Activated CD8-positive, alpha-beta T cell treated with anti-CD3 and anti-CD28 coated beads for 36 hours (primary cell): ENCODE measurements around the gene CACNA2D2. TPM values are rescaled to one million over a fixed set of nuclear protein-coding genes. Genes with fewer than 3 reads are reported as not detected.
A peak's percentile ranks its signal among the peaks of the same experiment; 100 is the strongest.

Experiments
- ATAC-seq: fragments of 200-7000 bp; cut with Tn5 transposase; one replicate; pipeline ENCODE4 v1.10.0; 2021; ENCODE audit warnings: mild to moderate bottlenecking, moderate library complexity
- CTCF ChIA-PET: fragments of 350-600 bp; sonication (Branson Sonifier 250); formaldehyde crosslinking; loops from one replicate; lab custom pipeline; 2021; ENCODE audit warnings: antibody characterized with exemption; lab: Charles Lee
- POLR2A ChIA-PET: fragments of 350-600 bp; sonication (Branson Sonifier 250); formaldehyde crosslinking; loops from one replicate; lab custom pipeline; 2021; ENCODE audit warnings: antibody characterized with exemption; lab: Charles Lee
- DNase-seq: peaks from one replicate; pipeline ENCODE4 v3.0.0-alpha.2; 2020
- H3K27ac Mint-ChIP-seq: one replicate; pipeline ENCODE4 v1.8.0; 2021; ENCODE audit warnings: mild to moderate bottlenecking, mixed read lengths
- H3K27me3 Mint-ChIP-seq: one replicate; pipeline ENCODE4 v1.8.0; 2021; ENCODE audit warnings: mixed read lengths
- H3K36me3 Mint-ChIP-seq: one replicate; pipeline ENCODE4 v1.8.0; 2021; ENCODE audit warnings: low read depth, mixed read lengths
- H3K4me1 Mint-ChIP-seq: one replicate; pipeline ENCODE4 v1.8.0; 2021; ENCODE audit warnings: low read depth, mixed read lengths
- H3K4me3 Mint-ChIP-seq: one replicate; pipeline ENCODE4 v1.8.0; 2021; ENCODE audit warnings: mild to moderate bottlenecking, moderate library complexity, mixed read lengths
- H3K9me3 Mint-ChIP-seq: one replicate; pipeline ENCODE4 v1.8.0; 2021; ENCODE audit warnings: mixed read lengths
- intact Hi-C: fragments of 100-400 bp; cut with micrococcal nuclease; formaldehyde crosslinking; loops from one replicate; pipeline ENCODE4 v1.10.0; 2022
- total RNA-seq, 2 experiments: library from RNA; stranded (reverse); gene quantifications; one replicate each; pipeline ENCODE4 v1.2.3, GENCODE V29; 2021
- TF ChIP-seq, protein P1 (sequence below): fragments of 200-600 bp; IDR thresholded peaks from one replicate; pipeline ENCODE4 v1.8.0; 2022; ENCODE audit warnings: antibody characterized with exemption, mild to moderate bottlenecking

The CACNA2D2 gene
- total RNA-seq, 2 experiments from 2014 or later, result 1.6 to 2.1 TPM

GRCh38 chr3:50453907-50454306, 49.5 kb downstream of the CACNA2D2 start:
- TF ChIP-seq, protein P1, sequence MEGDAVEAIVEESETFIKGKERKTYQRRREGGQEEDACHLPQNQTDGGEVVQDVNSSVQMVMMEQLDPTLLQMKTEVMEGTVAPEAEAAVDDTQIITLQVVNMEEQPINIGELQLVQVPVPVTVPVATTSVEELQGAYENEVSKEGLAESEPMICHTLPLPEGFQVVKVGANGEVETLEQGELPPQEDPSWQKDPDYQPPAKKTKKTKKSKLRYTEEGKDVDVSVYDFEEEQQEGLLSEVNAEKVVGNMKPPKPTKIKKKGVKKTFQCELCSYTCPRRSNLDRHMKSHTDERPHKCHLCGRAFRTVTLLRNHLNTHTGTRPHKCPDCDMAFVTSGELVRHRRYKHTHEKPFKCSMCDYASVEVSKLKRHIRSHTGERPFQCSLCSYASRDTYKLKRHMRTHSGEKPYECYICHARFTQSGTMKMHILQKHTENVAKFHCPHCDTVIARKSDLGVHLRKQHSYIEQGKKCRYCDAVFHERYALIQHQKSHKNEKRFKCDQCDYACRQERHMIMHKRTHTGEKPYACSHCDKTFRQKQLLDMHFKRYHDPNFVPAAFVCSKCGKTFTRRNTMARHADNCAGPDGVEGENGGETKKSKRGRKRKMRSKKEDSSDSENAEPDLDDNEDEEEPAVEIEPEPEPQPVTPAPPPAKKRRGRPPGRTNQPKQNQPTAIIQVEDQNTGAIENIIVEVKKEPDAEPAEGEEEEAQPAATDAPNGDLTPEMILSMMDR, result no peak
- POLR2A ChIA-PET, result interaction anchor here (0.6 kb wide), 1 partner anchor 134 kb away, joined by 3 read pairs; no protein-coding TSS in a partner anchor

GRCh38 chr3:50450209-50450921, 53.1 kb downstream of the CACNA2D2 start:
- Mint-ChIP-seq H3K4me3 (peak overlapping the region; percentile 79), H3K27ac (peak overlapping the region; percentile 96), H3K27me3 (no peaks in the 10 kb centered on the region), H3K9me3 (no peaks in the 10 kb centered on the region), H3K4me1 (peaks cover 21% of the 10 kb centered on the region), H3K36me3 (no peaks in the 10 kb centered on the region)
- DNase-seq (peak; percentile 89), ATAC-seq (peak; percentile 87)
- TF ChIP-seq, protein P1, result no peak
- intact Hi-C loops, result no loop called here
- ChIA-PET POLR2A (interaction anchor here (0.5 kb wide), 1 partner anchor 627 kb away, joined by 3 read pairs; no protein-coding TSS in a partner anchor), CTCF (interaction anchor here (1.2 kb wide), 1 partner anchor 92 kb away, joined by 3 read pairs; no protein-coding TSS in a partner anchor)

More at GRCh38 chr3:50453907-50454306, 49.5 kb downstream of the CACNA2D2 start:
- H3K4me3 Mint-ChIP-seq, result no peak overlapping the region
- no peaks in the 10 kb centered on the region for H3K9me3 Mint-ChIP-seq
- ATAC-seq, result no peak
- no peaks in the 10 kb centered on the region for H3K36me3 Mint-ChIP-seq
- CTCF ChIA-PET, result interaction anchor here (0.9 kb wide), 1 partner anchor 88 kb away, joined by 3 read pairs; no protein-coding TSS in a partner anchor
- H3K27me3 Mint-ChIP-seq, result no peaks in the 10 kb centered on the region
- DNase-seq, result no peak
- H3K27ac Mint-ChIP-seq, result no peak overlapping the region
- peaks cover 17% of the 10 kb centered on the region for H3K4me1 Mint-ChIP-seq
- intact Hi-C loops, result no loop called here

DNA sequence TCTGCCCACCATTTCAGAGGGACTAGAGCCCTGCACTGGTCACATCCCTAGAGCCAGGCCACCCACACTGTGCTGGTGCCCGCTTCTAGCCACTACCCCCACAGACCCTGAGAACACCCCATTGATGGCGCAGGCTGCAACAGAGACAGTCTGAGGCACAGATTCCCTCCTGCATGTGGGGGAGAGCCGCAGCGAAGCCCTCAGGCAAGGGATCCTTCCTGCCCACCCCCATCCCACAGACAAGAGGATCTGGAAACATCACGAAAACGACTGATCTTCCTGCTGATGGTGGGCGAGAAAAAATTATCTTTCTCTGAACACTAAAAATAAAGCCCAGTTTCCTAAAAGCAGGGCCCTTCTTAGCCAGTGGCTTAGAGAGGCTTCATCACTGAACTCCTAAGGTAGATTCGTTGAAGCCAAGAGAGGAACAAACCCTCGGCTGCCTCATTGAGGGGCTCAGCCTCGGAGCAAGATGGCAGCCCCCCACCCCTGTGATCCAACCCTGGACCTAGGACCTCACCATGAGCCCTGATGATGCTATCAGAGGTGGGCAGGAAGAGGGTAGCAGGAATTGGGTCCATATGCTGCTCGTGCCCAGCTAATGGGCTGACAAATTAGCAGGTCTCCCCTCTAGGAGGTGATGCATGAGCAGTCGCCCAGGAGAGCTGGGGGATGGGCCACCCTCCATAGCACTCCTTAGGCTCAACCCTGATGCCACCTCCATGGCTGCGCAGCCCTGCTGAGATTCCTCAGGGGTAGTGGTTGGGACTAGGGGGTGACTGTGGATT, 54.5 kb downstream of the CACNA2D2 start:
- no peak for ATAC-seq
- Mint-ChIP-seq H3K27me3 (no peaks in the 10 kb centered on the region), H3K4me3 (peak overlapping the region; percentile 79), H3K36me3 (no peaks in the 10 kb centered on the region), H3K4me1 (peaks cover 21% of the 10 kb centered on the region), H3K9me3 (no peaks in the 10 kb centered on the region), H3K27ac (peak overlapping the region; percentile 96)
- TF ChIP-seq, protein P1, result no peak
- intact Hi-C loops, result no loop called here
- no peak for DNase-seq
- CTCF ChIA-PET, result interaction anchor here (1.2 kb wide), 1 partner anchor 93 kb away, joined by 3 read pairs; no protein-coding TSS in a partner anchor
- POLR2A ChIA-PET, result no interaction called here

DNA sequence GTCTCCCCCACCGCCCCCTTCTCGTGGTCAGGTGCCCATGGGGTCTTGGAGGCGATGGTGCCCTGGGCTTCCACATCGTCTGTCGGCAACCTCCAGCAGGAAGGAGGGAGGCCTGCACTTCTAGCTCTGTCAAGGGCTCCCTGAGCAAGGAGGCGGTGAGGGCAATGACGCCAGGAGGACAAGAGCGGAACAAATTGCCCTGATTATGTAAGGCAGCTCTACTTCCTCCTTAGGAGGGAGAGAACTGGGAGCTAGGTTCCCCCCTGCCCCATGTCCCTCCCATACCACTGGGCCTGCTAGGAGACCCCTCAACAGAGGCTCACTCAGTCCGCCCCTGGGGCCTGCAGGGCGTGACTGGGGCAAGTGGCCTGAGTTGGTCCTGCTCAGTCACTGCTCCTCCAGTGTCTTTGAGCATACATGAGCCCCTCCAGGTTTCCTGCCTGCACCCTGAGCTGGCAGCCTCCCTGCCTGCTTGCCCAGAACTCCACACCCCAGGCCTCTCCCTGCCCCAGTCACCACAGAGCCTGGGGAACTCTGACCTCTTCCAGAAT, 56.1 kb downstream of the CACNA2D2 start:
- Mint-ChIP-seq H3K27me3 (no peaks in the 10 kb centered on the region), H3K27ac (peak overlapping the region; percentile 23), H3K4me1 (peaks cover 21% of the 10 kb centered on the region), H3K36me3 (no peaks in the 10 kb centered on the region), H3K9me3 (no peaks in the 10 kb centered on the region), H3K4me3 (no peak overlapping the region)
- no peak for ATAC-seq
- TF ChIP-seq, protein P1, result no peak
- CTCF ChIA-PET, result interaction anchor here (1.4 to 1.5 kb wide), 2 partner anchors 11 to 95 kb away, joined by 7 to 9 read pairs; no protein-coding TSS in a partner anchor
- POLR2A ChIA-PET, result interaction anchor here (1.2 kb wide), 1 partner anchor 92 kb away, joined by 3 read pairs; no protein-coding TSS in a partner anchor
- intact Hi-C loops, result no loop called here
- no peak for DNase-seq
